NOMO-1 treated with dmso at 0.1 percent for 144 hours (cell line): ENCODE measurements around the gene SPATA3.
"Not testable (repeated sequence)": the region's sequence is repeated elsewhere in the genome, so short reads cannot be mapped to it uniquely, and the experiment has no call there.

Experiments
- DNase-seq: peaks from one replicate; lab custom pipeline; 2025; ENCODE audit not compliant: unreplicated experiment; lab: John Stamatoyannopoulos, UW

SPATA3 gene

GRCh38 chr2:230991598-230991997, 4.3 kb upstream of the SPATA3 start:
- no peak for DNase-seq

GRCh38 chr2:230996661-230997060, 740 bp downstream of the SPATA3 start:
- DNase-seq: no peak

GRCh38 chr2:230998882-230999281, 3.0 kb downstream of the SPATA3 start:
- no peak for DNase-seq

DNA sequence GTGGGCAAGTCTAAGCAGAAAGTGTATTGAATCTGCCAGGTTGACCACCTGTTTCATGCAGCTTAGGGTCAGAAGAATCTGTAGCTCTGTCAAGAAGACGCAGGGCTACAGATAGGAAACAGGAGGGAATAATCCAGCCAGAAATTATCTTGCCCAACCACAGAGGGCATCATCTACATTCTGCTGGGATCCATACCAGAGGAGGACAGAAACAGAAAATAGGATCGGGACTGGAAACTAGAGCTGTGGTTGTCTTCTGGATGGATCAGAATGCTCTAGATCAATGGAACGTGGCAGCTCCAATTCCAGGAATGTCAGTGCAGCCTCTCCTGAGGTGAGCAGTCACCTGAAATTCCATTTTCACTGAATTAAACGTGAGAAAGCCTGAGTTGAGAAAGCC, 3.6 kb downstream of the SPATA3 start:
- no peak for DNase-seq

DNA sequence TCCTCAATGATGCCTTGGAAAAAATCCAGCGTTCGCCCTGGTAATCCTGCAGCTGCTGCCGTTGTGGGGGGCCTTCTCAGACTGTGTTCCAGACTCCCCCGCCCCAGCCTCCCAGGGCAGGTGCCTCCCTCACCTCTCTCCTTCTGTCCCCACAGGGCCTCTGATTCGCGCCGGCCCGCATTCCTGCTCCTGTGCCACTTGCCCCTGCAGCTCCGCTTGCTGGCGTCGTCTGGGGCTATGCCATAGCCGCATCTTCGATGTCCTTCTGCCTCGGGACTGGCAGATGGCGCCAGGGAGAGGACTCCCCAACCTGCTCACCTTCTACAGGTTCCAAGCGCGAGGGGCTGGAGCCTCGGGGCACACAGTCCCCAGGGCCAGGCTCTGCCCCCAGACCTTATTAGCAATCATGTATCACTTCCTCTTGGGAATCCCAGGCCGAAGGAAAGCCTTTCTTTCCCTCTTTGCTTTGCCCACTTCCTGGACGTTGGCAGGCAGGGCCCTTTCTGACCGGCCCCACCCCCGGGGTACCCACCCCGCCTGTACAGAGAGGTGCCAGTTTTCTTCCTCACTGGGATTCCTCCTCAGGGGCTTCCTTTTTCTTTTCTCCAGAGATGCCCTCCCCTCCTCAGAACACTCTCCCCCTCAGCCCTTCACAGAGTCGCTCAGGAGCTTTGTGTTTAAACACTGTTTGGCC, 4.4 kb downstream of the SPATA3 start:
- no peak for DNase-seq

DNA sequence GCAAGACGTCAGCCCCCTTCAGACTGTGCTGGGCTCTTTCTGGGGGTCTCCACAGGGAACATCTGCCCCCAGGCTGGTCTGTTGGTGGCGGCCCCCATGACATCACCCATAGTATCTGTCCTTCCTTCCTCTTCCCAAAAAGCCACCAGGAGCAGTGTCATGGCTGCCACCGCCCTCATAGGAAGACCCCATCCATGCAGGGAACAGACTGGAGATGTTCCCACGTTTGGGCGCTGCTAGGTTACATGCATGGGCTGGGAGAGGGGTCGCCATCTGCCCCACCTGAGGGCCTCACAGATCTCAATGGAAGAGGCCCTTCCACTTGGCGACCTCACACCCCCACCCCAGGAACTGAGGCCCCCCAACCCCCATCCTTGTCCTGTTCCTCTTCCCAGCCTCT, 5.1 kb downstream of the SPATA3 start:
- no peak for DNase-seq

DNA sequence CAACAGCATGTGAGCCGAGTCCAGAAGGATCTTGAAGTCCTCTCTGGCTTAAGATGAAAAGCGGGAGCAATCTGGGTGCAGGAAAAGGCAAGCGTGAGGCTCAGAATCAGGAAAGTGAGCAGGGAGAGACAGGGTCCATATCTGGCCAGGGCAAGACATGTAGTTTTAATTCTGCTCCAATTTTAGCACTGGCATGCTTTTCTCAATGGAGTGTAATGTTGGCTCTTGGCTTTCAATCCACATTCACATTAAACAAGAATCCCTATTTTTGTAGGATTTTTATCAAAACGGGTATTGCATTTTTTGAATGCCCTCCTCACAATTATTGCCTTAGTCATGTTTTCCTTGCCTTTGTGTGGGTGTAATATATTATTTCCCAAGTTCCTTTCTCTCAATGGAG, 6.0 kb downstream of the SPATA3 start:
- no peak for DNase-seq

DNA sequence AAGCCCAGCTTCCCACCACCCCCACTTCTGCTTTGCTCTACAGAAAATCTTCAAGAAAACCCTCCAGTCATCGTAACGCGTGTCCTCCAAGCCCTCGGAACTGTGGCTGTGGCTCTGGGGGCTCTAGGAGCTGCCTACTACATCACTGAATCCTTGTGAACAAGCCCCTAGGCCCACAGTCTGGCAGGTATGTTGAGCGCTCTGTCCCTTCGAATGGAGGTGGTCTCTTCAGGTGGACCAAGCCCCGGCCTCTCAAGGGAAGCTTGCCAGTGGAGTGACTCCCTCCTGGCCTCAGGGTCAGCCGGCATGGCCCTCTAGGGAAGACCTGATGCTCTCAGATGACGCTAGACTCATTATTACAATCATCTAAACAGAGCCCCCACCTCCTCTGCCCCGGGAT, 6.7 kb downstream of the SPATA3 start:
- no peak for DNase-seq

DNA sequence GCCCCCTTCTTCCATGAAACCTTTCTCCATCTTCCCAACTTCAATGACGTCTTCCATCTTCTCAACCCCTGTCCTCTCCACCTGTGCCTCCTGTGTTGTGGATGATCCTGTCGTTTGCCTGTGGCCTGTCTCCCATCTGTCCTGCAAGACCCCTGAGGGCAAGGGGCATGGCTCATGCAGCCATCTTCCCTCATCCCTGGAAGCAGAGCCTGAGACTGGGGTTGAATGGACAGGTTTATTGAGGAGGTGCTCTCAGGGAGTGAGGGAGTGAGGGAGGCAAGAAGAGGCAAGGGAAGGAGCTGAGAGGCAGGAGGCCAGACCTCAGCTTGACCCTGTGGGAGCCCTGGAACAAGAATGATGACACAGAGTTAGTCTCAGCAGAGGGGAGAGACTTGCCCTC, 7.3 kb downstream of the SPATA3 start:
- DNase-seq: no peak

DNA sequence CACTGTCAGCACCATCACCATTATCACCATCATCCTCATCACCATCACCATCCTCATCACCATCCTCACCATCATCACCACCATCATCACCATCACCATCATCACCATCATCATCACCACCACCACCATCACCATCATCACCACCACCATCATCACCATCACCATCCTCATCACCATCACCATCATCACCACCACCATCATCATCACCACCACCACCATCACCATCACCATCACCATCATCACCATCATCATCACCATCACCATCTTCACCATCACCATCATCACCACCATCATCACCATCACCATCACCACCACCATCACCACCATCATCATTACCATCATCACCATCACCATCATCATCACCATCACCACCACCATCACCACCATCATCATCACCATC, 9.0 kb downstream of the SPATA3 start:
- not testable (repeated sequence) for DNase-seq

DNA sequence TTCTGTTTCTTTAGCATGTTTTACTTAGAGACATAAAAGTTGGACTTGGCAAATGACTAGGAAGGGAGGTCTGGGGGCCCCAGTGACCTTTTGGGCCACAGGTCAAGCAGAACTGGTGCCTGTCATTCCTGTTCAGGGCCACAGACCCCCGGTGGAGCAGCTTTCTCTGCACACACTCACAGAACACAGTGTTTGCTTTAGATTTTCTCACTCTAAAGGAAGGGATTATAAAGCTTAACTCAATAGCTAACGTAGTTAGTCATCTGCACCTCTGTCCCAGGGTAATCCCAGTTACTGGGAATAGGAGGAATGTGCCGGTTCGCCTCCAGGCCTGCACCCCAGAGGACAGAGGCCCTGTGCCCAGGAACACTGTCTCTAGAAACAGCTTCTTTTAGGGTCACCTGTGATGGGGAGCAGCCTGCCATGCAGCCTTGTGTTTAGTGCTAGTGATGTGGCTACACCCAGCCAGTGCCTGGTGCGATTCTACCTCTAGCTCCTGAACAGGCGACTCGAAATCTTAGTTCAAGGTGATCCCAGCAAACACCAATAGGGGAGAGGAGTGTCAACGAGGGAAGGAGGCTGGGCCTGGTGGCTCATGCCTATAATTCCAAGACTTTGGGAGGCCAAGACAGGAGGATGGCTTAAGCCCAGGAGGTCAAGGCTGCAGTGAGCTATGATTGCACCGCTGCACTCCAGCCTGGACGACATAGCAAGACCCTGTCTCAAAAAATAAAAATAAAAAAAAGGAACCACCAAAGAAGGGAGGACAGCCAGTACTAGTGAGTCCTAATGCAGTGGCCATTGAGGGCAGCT, 11.6 kb downstream of the SPATA3 start:
- no peak for DNase-seq

GRCh38 chr2:231008131-231008530, 12.2 kb downstream of the SPATA3 start:
- no peak for DNase-seq

DNA sequence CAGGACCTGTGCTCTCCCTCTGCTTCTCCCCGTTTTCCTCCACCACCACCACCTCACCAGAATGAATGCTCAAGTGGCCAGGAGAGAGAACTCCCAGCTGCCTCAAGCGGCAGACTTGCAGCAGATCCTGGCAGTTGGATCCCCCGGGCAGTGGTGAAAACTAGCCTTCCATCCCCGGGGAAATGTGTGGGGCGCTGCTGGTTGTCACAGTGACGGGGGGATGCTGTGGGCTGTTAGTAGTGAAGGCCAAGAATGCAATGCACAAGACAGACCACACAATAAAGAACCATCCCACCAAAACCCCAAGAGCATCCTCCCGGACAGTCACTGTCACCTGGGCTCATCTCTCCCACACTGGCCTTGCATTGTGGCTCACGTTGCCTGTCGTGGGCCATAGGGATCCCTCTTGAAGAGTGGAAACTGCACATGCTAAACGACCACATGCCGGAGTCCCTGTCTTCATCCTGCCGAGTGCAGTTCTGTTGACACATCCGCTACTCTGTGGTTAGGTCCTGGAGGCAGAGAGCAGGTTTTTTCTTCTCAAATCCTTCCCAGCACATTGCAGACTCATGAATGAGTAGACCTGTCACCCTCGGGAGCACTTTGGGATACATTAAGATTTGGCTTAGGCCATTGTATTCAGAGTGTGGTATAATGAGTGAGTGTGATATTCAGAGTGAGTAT, 13.5 kb downstream of the SPATA3 start:
- DNase-seq: no peak

GRCh38 chr2:231010201-231010730, 14.3 kb downstream of the SPATA3 start:
- no peak for DNase-seq

DNA sequence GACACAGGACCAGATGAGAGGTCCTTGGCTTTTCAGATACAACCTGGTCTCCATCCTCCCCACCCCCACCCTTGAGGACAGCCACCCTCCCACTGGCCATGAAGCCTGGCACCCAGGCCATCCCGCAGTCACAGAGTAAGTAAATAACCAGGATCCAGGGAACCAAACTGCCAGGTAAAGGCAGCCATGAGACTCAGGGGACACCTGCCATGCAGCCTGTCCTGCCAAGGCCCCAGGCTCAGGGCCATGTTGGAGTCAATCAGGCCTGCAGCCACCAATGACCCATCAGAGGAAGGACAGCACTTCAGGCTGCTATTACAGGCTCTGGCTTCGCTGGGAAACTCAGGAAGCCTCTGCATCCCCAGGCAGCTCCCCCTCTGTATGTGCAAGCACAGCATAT, 15.6 kb downstream of the SPATA3 start:
- DNase-seq: no peak

- DNase-seq: no peak
Observed at GRCh38 chr2:231012463-231012862, 16.5 kb downstream of the SPATA3 start.

DNA sequence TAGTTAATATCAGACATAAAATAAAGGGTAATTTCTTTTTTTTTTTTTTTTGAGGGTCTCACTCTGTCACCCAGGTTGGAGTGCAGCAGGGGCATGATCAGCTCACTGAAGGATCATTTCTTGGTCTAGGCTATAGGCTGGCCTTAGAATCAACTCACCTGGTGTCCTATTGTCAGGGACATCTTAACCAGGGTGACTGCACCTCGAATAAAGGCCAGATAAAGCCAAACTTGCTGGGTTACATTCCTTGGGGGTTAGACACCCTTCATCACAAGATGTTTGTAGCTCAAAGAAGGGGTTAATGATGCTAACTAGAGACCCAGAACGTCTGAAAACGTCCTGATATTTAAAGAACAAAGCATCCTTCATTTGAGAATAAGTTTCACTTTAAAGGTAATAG, 17.9 kb downstream of the SPATA3 start:
- DNase-seq: no peak

DNA sequence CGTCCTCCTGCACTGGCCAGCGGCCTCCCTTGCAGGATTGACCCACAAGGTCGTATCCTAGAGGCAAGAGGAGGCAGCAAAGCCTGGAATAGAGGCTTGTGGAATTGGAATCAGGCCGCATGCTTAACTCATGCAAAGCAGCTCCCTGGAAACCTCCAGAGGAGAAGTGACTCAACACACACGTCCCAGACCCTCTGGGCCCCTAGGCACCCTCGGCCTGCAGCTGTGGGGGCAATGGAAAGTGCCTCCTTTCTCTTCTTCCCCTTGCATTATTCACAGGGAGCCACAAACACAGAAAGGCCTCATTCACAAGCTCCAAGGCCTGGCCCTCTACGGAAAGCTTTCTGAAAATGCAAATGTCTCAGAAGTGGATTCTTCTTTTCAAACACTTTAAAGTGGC, 19.6 kb downstream of the SPATA3 start:
- DNase-seq: no peak

- DNase-seq: no peak
Observed at GRCh38 chr2:231015926-231016325, 20.0 kb downstream of the SPATA3 start.

GRCh38 chr2:231016566-231017230, 20.8 kb downstream of the SPATA3 start:
- DNase-seq: no peak

DNA sequence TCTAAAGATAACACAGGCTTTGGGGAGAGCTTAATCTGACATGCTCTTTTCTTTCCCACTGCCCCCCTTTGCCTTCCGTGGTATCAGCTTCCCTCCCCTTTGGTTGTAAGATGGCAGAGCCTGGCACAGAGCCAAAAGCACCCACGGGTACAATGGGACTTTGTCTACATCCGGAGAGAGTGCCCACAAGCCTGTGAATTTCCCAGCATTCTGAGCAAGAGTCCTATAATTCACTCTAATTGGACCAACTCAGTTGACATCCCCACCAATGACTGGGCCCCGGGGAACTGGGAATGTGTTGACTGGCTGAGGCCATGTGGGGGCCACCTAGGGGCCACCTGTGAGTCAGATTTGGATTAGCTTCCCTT, 21.3 kb downstream of the SPATA3 start:
- DNase-seq: no peak
